ENCODE data around the gene PAPOLG. TPM values are rescaled to one million over a fixed set of nuclear protein-coding genes. Genes with fewer than 3 reads are reported as not detected.

The PAPOLG gene
- total and polyA plus RNA-seq, 2 of the 13 experiments (the other 11 are each of a cell fraction or from before 2014, with no cell fraction given) = 10.1 to 10.4 TPM

- TF ChIP-seq THAP9 (CRISPR knock-in tag; IDR thresholded peaks at IDR 0.05; ENCODE audit: borderline replicate concordance) = no peak
These were observed 38.4 kb upstream of the PAPOLG start (continued) for GRCh38 chr2:60717691-60718090.

- Histone ChIP-seq H4K20me1 (ENCODE audit: insufficient read depth, low read length) (no peaks in the 10 kb centered on the region), H3K27ac (ENCODE audit: extremely low read length, insufficient read depth, low read length) (no peak overlapping the region), H3K9me3 (ENCODE audit: low read length) (no peaks in the 10 kb centered on the region), H3K4me1 (ENCODE audit: insufficient read depth, low read length) (peaks cover 11% of the 10 kb centered on the region), H3K36me3 (replicated peaks in 1 of 2; ENCODE audit: control insufficient read depth in 1 of 2, insufficient read depth in 2 of 2, low read length in 2 of 2) (no peaks in the 10 kb centered on the region), H3K4me2 (ENCODE audit: low read depth, low read length) (no peak overlapping the region), H3K79me2 (ENCODE audit: insufficient read depth, low read length) (no peaks in the 10 kb centered on the region), H3K9ac (ENCODE audit: insufficient read depth, low read depth, low read length) (no peak overlapping the region), H2AFZ (ENCODE audit: low read length) (no peak overlapping the region), H3K4me3 (replicated peaks in 1 of 3; ENCODE audit: insufficient read depth in 1 of 3, low read depth in 2 of 3, low read length in 3 of 3) (no peak overlapping the region), H3K27me3 (ENCODE audit: control insufficient read depth in 1 of 2, insufficient read depth in 2 of 2, low read length in 2 of 2) (0 out of 5 replicates have a peak, but pooled peaks cover 0 to 3% of the 10 kb centered on the region in 2 experiments)
- WGBS (ENCODE audit: low lambda C conversion rate) = 70% methylated on average over 7 of the region's 7 CpGs
- no peak for DNase-seq (ENCODE audit: low spot score)
- FAIRE-seq = peak; percentile 30
- intact Hi-C loops (cut with micrococcal nuclease; ENCODE audit: unreplicated experiment) (no loop called here), in situ Hi-C loops (cut with HindIII; ENCODE audit: extremely low pct_ligation_motif_present, low pct_unique_long_range_greater_than_20kb) (no loop called here)
- BruUV-seq (replicated peaks) = no TSS peak
- no peak for ATAC-seq
- TF ChIP-seq ELF3 (CRISPR knock-in tag; IDR thresholded peaks at IDR 0.05) (no peak), ZFP37 (CRISPR knock-in tag; IDR thresholded peaks at IDR 0.05; ENCODE audit: borderline replicate concordance) (no peak), ZNF546 (CRISPR knock-in tag; conservative IDR thresholded peaks at IDR 0.05) (no peak), HNRNPH1 (optimal IDR thresholded peaks at IDR 0.05; ENCODE audit: low read depth, low read length) (no peak), HMGXB3 (CRISPR knock-in tag; IDR thresholded peaks at IDR 0.05; ENCODE audit: borderline replicate concordance) (no peak), ZNF281 (CRISPR knock-in tag; IDR thresholded peaks at IDR 0.05; ENCODE audit: borderline replicate concordance) (no peak), ZNF670 (CRISPR knock-in tag; IDR thresholded peaks at IDR 0.05; ENCODE audit: borderline replicate concordance) (no peak), TBX2 (CRISPR knock-in tag; IDR thresholded peaks at IDR 0.05; ENCODE audit: borderline replicate concordance) (no peak)
- ChIA-PET CTCF (ENCODE audit: low intra/inter-chr PET ratio, low total read pairs) (no interaction called here), POLR2A (no interaction called here)
These were observed 36.7 kb upstream of the PAPOLG start for GRCh38 chr2:60719331-60719730.

Measured in HepG2 (cell line).